ENCODE results near the gene C12orf75. TPM values are rescaled to one million over a fixed set of nuclear protein-coding genes. Genes with fewer than 3 reads are reported as not detected.

C12orf75 gene
- total RNA-seq, 2 experiments from 2014 or later: 301 to 311 TPM

DNA sequence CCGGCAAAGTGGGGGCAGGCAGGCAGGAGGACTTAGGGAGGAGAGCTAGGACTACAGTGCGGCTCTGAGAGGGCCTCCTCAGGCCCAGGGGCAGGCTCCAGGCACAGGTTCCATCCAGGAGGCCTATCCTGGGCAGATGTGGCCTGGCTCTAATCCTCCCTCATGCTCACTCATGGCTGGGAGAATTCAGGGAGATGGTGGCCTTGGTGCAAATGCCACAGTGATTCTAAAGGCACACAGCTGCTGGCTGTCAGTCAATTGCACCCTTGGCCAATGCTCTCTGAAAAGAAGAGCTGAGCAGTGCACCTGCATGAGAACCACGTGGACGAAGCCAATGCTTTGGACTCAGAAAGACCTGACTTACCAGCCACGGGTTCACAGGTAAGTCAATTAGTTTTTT lies 89.6 kb downstream of the C12orf75 start:
- Mint-ChIP-seq H3K4me1 (ENCODE audit: low read depth) (no peaks in the 10 kb centered on the region), H3K9me3 (ENCODE audit: insufficient read depth) (no peaks in the 10 kb centered on the region), H3K4me3 (no peak overlapping the region), H3K27me3 (ENCODE audit: low read depth) (peaks cover 6% of the 10 kb centered on the region), H3K27ac (no peak overlapping the region), H3K36me3 (ENCODE audit: low read depth) (no peaks in the 10 kb centered on the region)
- POLR2A ChIA-PET: interaction anchor here (0.7 kb wide), 1 partner anchor 426 kb away, joined by 3 read pairs; no protein-coding TSS in a partner anchor
- CTCF ChIA-PET: interaction anchor here (0.5 to 4.6 kb wide), 19 partner anchors 10 to 863 kb away, joined by 3 to 50 read pairs (median 4); no protein-coding TSS in a partner anchor
- DNase-seq: no peak
- ATAC-seq: no peak

DNA sequence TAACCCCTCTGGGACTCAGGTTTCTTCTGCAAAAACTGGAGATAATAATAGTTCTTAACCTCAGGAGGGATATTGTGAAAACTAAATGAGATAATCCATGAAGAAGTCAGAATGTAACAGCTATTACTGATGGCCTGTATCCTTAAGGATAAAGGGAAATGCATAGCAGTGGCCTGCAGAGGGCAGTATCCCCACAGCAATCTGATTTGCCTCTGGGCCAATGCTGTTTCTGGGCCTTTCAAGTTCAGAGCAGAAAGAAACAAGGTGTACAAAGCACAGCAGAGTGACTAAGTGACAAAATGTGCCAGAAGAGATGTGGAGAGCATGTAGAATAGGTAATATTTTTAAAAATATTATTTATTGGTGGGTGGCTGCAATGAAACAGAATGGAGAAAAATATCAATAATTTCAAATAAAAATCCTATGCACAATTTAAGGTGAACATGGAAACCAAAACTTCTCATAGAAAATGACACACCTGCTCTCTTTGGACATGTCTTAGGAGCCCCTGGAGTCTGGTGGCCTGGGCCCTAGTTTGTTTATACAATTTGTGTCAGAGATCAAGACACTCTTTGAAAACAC lies 90.3 kb downstream of the C12orf75 start:
- peak; percentile 76 for ATAC-seq
- peak; percentile 75 for DNase-seq
- POLR2A ChIA-PET: interaction anchor here (0.7 kb wide), 1 partner anchor 425 kb away, joined by 3 read pairs; no protein-coding TSS in a partner anchor
- CTCF ChIA-PET: interaction anchor here (0.5 to 4.6 kb wide), 21 partner anchors 11 to 863 kb away, joined by 3 to 50 read pairs (median 4); no protein-coding TSS in a partner anchor
- H3K9me3 Mint-ChIP-seq (ENCODE audit: insufficient read depth): no peaks in the 10 kb centered on the region
- no peak overlapping the region for H3K4me3 Mint-ChIP-seq
- H3K27ac Mint-ChIP-seq: no peak overlapping the region
- no peaks in the 10 kb centered on the region for H3K4me1 Mint-ChIP-seq (ENCODE audit: low read depth)
- H3K36me3 Mint-ChIP-seq (ENCODE audit: low read depth): no peaks in the 10 kb centered on the region
- H3K27me3 Mint-ChIP-seq (ENCODE audit: low read depth): peaks cover 3% of the 10 kb centered on the region

Other genes starting within 250 kb of the C12orf75 start
- under 1 TPM; 0.18 to 0.21 TPM for gene ALDH1L2, start 246.2 kb upstream of the C12orf75 start, total RNA-seq
- gene WASHC4, start 223.0 kb upstream of the C12orf75 start, total RNA-seq: 10 to 100 TPM; 39.2 to 42.8 TPM
- 10 to 100 TPM; 19.0 to 20.4 TPM for gene APPL2, start 94.5 kb upstream of the C12orf75 start, total RNA-seq